22Rv1 (cell line): ENCODE results near the gene DDX42.

Experiments
- CTCF ChIP-seq: fragments of 450-650 bp; IDR thresholded peaks from 2 replicates; pipeline ENCODE4 v1.5.1; 2017; ENCODE audit warnings: mild to moderate bottlenecking
- ZFX ChIP-seq: fragments of 450-650 bp; IDR thresholded peaks from 2 replicates; pipeline ENCODE4 v1.6.1; 2017; ENCODE audit warnings: antibody characterized with exemption, borderline replicate concordance

DNA sequence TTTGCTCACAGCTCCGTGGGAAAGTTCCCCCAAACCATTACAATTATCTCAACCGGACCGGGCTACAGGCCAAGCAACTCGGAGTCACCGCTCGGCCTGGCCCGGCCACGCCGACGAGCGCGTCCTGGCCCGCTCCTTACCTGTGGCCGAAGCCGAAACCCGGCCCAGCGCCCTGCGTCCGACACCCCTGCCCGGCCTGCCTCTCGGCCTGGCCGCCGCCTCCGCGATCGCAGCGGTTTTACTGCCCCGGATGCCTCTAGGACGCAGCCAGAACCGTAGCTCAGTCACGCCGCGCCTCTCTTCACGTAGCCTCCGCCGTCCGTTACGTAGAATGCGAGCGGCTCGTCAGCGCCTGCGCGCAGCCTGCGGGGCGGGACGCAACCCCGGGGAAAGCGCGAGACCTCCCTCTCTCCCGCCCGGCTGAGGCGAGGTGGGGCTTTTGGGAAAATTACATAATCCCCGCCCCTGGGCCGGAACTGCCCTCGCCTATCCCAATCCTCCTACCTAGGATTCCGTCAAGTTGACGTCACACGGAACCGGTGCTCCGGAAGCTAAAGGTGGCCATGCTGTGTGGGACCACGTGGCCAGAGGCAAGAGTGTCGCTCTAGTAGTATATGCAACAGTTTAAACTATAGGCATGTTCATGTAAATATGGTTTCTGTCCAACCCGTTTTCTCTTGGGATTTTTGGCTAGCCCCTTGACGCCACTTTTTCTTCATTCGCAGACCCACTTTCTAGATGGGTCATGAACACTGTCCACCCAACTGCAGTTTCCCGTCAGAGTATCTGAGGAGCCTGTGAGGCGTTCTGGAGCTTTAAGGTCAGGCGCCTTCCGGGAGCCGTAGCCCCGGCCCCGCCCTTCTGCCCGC is 464 bp upstream of the DDX42 start, which contains the start of gene CCDC47:
- no peak for TF ChIP-seq CTCF
- no peak for TF ChIP-seq ZFX
